GM21529 (cell line): ENCODE measurements around the gene C11orf54.
"Not testable (repeated sequence)": the region's sequence is repeated elsewhere in the genome, so short reads cannot be mapped to it uniquely, and the experiment has no call there.

Experiments used
- ATAC-seq: cut with Tn5 transposase; IDR thresholded peaks from one replicate; pipeline ENCODE4 v1.9.1; 2021; ENCODE audit not compliant: unreplicated experiment

The C11orf54 gene

GRCh38 chr11:93765551-93765950 is 24.1 kb downstream of the C11orf54 start:
- no peak for ATAC-seq

GRCh38 chr11:93766504-93766903 is 25.0 kb downstream of the C11orf54 start:
- no peak for ATAC-seq

DNA sequence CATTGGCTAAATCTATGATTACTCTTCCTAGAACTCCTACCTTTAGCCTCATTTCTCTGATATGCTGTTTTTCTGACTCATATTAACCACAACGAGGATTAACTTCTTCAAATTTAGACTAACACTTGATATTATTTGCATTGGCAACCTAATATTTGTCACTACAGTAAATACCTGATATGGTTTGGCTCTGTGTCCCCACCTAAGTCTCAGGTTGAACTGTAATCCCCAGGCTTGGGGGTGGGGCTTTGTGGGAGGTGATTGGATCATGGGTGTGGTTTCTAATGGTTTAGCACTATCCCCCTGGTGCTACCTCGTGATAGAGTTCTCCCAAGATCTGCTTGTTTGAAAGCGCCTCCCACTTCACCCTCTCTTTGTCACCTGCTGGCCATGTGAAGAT is 25.5 kb downstream of the C11orf54 start:
- ATAC-seq = no peak

DNA sequence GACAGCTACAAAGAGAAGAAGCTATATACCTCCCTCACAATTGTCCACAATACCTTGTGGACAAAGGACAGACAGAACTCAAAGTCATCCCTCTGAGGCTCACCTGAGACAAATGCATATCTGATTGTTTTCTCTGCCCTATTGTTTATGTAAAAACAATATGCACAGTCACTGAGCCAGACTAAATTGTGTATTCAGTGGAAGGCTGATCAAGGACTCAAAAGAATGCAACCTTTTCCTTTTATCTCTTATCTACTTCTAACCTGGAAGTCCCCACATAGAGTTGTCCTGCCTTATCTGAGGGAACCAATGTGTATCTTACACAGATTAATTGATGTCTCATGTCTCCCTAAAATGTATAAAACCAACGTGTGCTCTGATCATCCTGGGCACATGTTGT is 28.7 kb downstream of the C11orf54 start:
- ATAC-seq = no peak

- no peak for ATAC-seq
These were observed 30.7 kb downstream of the C11orf54 start for GRCh38 chr11:93772123-93772522.

- no peak for ATAC-seq
These were observed 31.6 kb downstream of the C11orf54 start for GRCh38 chr11:93773045-93773477.

DNA sequence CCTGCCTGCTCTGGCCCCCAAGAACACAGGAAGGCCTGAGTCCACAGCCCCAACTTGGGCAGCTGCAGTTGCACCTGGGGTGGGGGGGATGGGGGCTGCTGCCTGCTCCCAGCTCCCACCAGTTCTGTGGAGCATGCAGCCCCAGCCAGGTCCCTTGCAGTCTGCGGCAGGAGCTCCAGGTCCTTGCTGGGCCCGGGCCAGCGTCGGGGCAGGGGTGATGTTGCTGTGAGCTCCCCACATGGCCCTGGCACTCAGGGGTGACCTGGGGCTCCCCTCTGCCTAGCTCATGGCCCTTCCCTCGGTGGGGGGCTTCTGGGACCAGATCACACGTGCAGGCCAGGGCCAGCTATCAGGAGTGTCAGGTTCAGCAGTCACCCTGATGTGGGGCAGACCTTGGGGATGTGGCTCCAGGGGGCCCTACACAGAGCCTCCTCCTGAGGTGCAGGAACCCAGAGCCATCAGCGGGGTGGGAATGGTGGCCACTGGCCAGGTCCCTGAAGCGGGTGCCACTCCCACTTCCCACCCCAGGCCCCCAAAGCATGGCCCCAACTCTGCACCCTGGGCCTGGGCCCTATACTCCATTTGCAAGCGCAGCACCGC is 32.2 kb downstream of the C11orf54 start:
- no peak for ATAC-seq

- ATAC-seq = not testable (repeated sequence)
These were observed 33.1 kb downstream of the C11orf54 start for GRCh38 chr11:93774560-93774959.

DNA sequence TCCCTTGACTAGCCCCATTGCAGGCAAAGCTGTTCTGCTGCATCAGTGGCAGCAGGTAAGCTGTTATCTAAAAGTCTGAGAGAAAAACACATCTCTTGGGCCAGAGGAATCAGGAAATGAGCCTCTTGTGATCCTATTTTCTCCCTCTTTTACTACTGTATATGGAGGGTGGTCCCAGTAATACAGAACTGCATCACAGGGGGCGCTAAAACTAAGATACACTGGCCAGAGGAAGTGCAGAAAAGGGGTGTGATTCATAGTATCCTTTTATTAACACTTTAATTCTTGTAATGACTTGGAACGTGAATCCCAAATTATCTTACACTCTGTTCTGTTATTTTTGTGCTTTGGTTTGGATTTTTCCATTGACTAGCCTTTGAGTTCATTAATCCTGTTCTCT is 33.8 kb downstream of the C11orf54 start:
- ATAC-seq = no peak

GRCh38 chr11:93783362-93783761 is 41.9 kb downstream of the C11orf54 start:
- ATAC-seq = no peak

- ATAC-seq = peak; percentile 46
These were observed 42.3 kb downstream of the C11orf54 start for GRCh38 chr11:93783765-93784144.

DNA sequence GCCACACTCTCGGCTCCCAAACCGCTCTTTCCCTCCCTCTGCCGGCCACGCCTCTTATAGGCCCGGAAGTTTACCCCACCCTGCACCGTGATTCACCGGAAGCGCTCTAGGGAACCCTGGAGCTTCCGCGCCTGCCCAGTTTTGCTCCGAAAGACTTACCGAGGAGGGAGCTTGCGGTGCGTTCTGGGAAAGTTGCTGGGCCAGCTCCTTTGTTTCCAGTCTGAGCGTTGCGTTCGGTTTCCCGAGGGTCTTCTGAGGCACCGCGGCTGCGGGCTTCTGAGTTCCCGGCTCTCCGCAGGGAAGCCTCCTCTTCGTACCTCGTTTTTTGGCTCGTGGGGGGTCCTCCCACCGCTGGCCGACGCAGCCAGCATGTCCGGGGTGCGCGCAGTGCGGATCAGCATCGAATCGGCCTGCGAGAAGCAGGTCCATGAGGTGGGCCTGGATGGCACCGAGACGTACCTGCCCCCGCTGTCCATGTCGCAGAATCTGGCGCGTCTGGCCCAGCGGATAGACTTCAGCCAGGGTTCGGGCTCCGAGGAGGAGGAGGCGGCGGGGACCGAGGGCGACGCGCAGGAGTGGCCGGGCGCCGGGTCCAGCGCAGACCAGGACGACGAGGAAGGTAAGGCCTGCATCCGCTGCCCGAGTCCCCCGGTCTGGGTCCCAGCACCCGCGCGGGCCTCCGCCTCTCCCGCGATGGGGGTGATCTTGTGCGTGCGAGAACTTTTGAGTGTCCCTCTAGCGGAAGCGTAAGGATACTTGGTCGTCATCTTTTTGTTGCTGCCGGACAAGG is 42.9 kb downstream of the C11orf54 start, which contains the start of gene MED17:
MED17 (plus strand) TSS at position 138 of the 790 bp plus-strand sequence; CDS start at position 370, 232 bp downstream.
- peak; percentile 96 for ATAC-seq

DNA sequence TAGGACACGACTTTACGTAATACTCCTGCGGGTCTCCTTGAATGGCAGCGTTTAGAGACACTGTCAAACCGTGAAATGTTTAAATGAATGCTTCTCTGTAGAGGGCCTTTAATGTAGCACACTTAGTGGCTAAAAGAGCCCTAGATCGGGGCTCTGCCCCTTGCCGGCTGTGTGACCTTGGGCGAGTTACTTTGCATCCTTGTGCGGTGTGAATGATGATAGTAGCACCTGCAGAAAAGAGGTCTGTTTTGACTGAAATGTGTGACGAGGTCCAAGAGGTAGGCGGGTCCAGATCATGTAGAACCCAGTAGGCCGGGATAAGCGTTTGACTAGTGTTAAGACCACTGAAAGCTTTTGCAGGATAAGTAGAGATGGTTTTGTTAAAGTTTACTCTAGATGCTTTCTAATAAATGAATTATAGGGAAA is 43.5 kb downstream of the C11orf54 start:
- peak; percentile 28 for ATAC-seq

- ATAC-seq = no peak
These were observed 50.0 kb downstream of the C11orf54 start for GRCh38 chr11:93791493-93791892.

- no peak for ATAC-seq
These were observed 55.2 kb downstream of the C11orf54 start for GRCh38 chr11:93796441-93797231.

DNA sequence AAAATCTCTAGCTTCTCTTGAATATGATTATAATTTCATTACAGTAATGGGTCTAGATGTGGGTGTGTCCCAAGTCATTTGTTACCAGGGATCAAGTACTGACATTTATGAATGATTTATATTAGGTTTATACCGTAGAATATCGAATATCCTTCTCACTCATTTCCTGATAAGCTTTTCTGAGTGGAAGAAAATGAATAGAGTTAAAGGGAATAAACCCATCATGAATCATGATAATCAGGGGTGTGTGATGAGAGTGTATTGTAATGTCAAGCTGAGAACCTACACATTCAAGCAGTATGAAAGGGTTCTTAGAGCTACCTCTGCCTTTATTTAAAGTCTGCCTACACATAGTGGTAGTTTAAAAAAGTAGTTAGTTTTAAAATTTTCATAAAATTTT is 59.9 kb downstream of the C11orf54 start:
- ATAC-seq = no peak

DNA sequence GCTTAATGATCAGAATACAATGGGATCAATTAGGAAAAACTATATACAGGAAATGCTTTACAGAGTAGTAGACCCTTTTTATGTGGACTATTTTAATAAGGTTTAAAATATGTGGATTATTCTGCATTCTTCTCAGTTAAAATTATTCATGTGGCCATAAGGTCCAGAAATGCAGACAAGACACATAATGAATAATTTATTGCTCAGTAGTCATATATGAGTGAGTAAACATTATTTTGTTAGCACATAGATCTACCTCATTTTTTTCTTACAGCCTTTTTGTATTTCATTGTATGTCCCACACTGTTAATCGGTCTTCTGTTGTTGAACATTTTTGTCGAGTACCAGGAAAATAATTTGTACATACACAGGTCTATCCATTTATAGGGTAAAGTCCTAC is 63.4 kb downstream of the C11orf54 start:
- ATAC-seq = no peak

GRCh38 chr11:93807980-93808379 is 66.5 kb downstream of the C11orf54 start:
- no peak for ATAC-seq

GRCh38 chr11:93813974-93814373 is 72.5 kb downstream of the C11orf54 start:
- ATAC-seq = no peak
